ENCODE results near the gene RGS1. TPM values are rescaled to one million over a fixed set of nuclear protein-coding genes. Genes with fewer than 3 reads are reported as not detected.
A peak's percentile ranks its signal among the peaks of the same experiment; 100 is the strongest.

Gene RGS1
- total RNA-seq, 2 donors from 2014 or later, result 22.8 to 24.7 TPM

DNA sequence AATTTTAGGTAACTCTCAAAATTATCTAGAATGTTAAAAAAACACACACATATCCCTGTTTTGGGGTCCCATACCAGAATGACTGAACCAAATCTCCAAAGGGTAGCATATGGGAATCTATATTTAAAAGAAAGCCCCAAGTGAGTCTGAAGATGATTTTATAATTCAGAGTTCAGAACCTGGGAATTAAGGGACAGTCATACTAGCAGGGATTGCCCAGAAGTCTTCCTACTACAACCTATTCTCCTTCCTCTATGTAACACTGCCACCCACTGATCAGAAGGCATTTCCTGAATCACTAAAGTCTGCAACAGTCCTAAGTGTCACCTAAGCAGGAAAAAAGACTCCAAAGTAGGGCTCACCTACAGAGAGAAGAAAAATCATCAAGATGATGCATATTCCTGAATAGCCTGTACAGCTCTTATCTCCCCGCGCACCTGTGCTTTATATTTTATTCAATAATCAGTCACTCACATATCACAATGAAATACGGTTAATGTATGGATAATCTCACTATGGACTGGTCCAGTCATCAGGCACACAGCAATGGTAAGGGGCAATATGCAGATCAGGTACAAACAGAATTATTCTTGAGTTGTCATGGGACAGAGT lies 4.9 kb downstream of the RGS1 start:
- no peak for DNase-seq (ENCODE audit: low spot score)

DNA sequence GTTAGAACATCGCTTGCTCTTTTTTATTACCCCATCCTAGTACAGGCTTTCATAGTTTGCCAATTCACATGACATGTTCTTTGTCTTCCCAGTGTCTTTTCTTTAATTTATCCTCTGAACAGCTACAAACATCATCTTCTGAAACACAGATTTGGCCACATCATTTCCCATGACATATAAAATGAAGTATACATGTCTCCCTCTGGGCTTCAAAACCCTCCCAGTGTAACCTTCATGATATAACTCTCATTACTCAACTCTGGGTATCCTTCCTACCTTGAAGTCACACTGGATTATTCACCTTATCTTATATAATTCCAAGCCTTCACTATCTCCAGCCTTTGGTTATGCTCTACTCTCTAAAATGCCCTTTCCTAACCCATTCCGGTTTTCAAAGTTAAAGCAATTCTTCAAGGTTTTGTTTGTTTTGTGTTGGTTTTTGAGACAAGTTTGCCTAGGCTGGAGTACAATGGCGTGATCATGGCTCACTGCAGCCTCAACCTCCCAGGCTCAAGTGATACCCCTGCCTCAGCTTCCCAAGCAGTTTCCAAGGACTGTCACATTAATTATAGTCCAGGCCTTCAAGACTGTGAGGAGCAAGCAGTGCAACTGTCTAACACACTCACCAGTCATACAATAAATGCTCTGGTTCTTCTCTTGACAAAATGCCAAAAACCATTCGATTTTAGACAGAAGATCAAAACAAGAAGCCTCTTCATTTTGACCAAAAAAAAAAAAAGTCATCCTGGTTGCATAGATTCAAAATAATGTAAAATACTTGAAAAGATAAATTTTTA lies 5.8 kb downstream of the RGS1 start:
- Histone ChIP-seq H3K4me3 (no peak overlapping the region), H3K9me3 (no peaks in the 10 kb centered on the region), H3K27me3 (no peaks in the 10 kb centered on the region), H3K36me3 (no peaks in the 10 kb centered on the region), H3K27ac (no peak overlapping the region), H3K4me1 (no peaks in the 10 kb centered on the region)
- no peak for TF ChIP-seq CTCF (IDR thresholded peaks at IDR 0.05)
- DNase-seq (ENCODE audit: low spot score), result no peak

More for the DNA sequence above, 4.9 kb downstream of the RGS1 start:
- Histone ChIP-seq H3K27ac (no peak overlapping the region), H3K4me3 (no peak overlapping the region), H3K36me3 (no peaks in the 10 kb centered on the region), H3K9me3 (no peaks in the 10 kb centered on the region), H3K27me3 (no peaks in the 10 kb centered on the region), H3K4me1 (no peaks in the 10 kb centered on the region)
- TF ChIP-seq CTCF (IDR thresholded peaks at IDR 0.05), result peak in 1 of 2 donors; percentile 56

GRCh38 chr1:192584866-192585265 lies 9.3 kb downstream of the RGS1 start:
- Histone ChIP-seq H3K4me1 (no peaks in the 10 kb centered on the region), H3K27ac (no peak overlapping the region), H3K27me3 (no peaks in the 10 kb centered on the region), H3K4me3 (no peak overlapping the region), H3K36me3 (no peaks in the 10 kb centered on the region), H3K9me3 (no peaks in the 10 kb centered on the region)
- DNase-seq (ENCODE audit: low spot score), result no peak
- TF ChIP-seq CTCF (IDR thresholded peaks at IDR 0.05), result no peak

DNA sequence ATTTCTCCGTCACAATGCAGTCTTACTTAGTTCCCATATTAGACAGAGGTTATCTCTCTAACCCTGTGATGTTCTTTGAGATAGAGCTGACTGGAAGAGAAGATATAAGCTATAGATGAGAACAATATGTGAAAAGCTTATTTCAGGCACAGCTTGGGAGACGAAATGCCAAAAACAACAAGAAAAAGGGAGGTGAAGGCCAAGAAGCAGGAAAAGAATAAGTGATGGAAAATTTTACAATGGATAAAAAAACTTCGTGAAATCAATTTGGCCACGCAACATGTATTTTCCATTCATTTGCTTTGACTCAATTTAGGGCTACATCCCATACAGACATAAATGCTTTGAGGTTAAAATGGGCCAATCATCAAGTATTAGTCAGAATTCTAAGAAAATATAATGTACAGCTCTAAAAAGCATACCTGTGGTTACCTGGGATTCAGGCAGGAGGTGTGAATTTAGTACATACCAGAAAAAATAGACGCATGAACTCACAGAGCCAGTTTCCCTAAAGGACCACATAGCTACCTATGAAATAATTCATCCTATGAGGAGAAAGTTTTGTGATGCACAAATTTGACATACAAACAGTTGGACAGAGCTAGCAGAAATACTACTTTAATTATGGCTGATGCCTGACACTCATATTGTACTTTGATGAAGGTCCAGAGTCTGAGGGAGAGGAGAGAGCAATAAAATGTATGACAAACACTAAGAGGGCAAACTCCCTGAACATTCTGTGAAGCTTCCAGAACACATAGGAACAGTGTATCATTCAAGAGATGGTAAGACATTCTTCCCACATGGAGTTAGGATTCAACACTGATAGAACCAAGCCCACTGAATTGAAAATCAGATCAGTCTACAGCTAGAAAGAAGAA lies 12.1 kb downstream of the RGS1 start:
- Histone ChIP-seq H3K4me1 (no peaks in the 10 kb centered on the region), H3K36me3 (no peaks in the 10 kb centered on the region), H3K27ac (no peak overlapping the region), H3K9me3 (no peaks in the 10 kb centered on the region), H3K4me3 (no peak overlapping the region), H3K27me3 (no peaks in the 10 kb centered on the region)
- DNase-seq (ENCODE audit: low spot score), result no peak
- TF ChIP-seq CTCF (IDR thresholded peaks at IDR 0.05), result no peak

GRCh38 chr1:192588546-192588945 lies 13.0 kb downstream of the RGS1 start:
- H3K4me1 ChIP-seq, result no peaks in the 10 kb centered on the region
- H3K27ac ChIP-seq, result no peak overlapping the region
- H3K4me3 ChIP-seq, result no peak overlapping the region
- no peaks in the 10 kb centered on the region for H3K9me3 ChIP-seq
- no peaks in the 10 kb centered on the region for H3K36me3 ChIP-seq
- no peaks in the 10 kb centered on the region for H3K27me3 ChIP-seq
- no peak for DNase-seq (ENCODE audit: low spot score)
- TF ChIP-seq CTCF (IDR thresholded peaks at IDR 0.05), result no peak
